Neural cell (in vitro differentiated cells): ENCODE data around the gene TXNDC17. TPM values are rescaled to one million over a fixed set of nuclear protein-coding genes. Genes with fewer than 3 reads are reported as not detected.

Source experiments
- H2AFZ ChIP-seq: fragments of 200-600, 300-800 bp; sonication (generic), shearing (Covaris generic); 2 replicates; pipeline ENCODE4 v1.6.0; 2014; ENCODE audit warnings: low read depth, mild to moderate bottlenecking, antibody characterized with exemption, low read length, moderate library complexity
- H3F3A ChIP-seq: fragments of 200-600 bp; shearing (Covaris generic); 2 replicates; pipeline ENCODE4 v1.6.1; 2016; ENCODE audit warnings: mild to moderate bottlenecking, moderate library complexity, mixed read lengths, antibody characterized with exemption, low read length; ENCODE audit not compliant: insufficient read depth, poor library complexity, severe bottlenecking
- H3K27ac ChIP-seq: fragments of 200-600, 300-800 bp; sonication (generic), shearing (Covaris generic); 2 replicates; pipeline ENCODE4 v1.5.1; 2014; ENCODE audit warnings: mild to moderate bottlenecking, low read length, moderate library complexity
- H3K27me3 ChIP-seq: fragments of 300-800, 200-600 bp; sonication (generic), shearing (Covaris generic); 2 replicates; pipeline ENCODE4 v1.6.0; 2014; ENCODE audit warnings: mild to moderate bottlenecking, low read depth, low read length, moderate library complexity; ENCODE audit not compliant: insufficient read depth
- H3K36me3 ChIP-seq: fragments of 300-800, 200-600 bp; sonication (generic), shearing (Covaris generic); 2 replicates; pipeline ENCODE4 v1.5.1; 2014; ENCODE audit warnings: mild to moderate bottlenecking, antibody characterized with exemption, low read length, moderate library complexity; ENCODE audit not compliant: insufficient read depth
- H3K4me2 ChIP-seq: fragments of 300-800, 200-600 bp; sonication (generic), shearing (Covaris generic); 2 replicates; pipeline ENCODE4 v1.6.0; 2014; ENCODE audit warnings: mild to moderate bottlenecking, low read length
- H3K4me3 ChIP-seq: fragments of 300-800, 200-600 bp; sonication (generic), shearing (Covaris generic); 2 replicates; pipeline ENCODE4 v1.5.1; 2014; ENCODE audit warnings: mild to moderate bottlenecking, low read length, moderate library complexity
- H3K79me2 ChIP-seq: fragments of 200-600 bp; shearing (Covaris generic); replicated peaks from 2 replicates; pipeline ENCODE4 v1.6.0; 2014; ENCODE audit warnings: mild to moderate bottlenecking, low read length, moderate library complexity; ENCODE audit not compliant: insufficient read depth
- H3K9ac ChIP-seq: fragments of 300-800, 200-600 bp; sonication (generic), shearing (Covaris generic); 2 replicates; pipeline ENCODE4 v1.6.1; 2016; ENCODE audit warnings: mild to moderate bottlenecking, low read length, mixed read lengths
- H3K9me2 ChIP-seq: fragments of 200-600 bp; shearing (Covaris generic); 2 replicates; pipeline ENCODE4 v1.6.1; 2016; ENCODE audit warnings: mild to moderate bottlenecking, low read length, mixed read lengths; ENCODE audit not compliant: insufficient read depth
- H3K9me3 ChIP-seq: fragments of 200-600, 300-800 bp; sonication (generic), shearing (Covaris generic); 2 replicates; pipeline ENCODE4 v1.6.1; 2016; ENCODE audit warnings: mild to moderate bottlenecking, mixed run types, low read length, moderate library complexity, mixed read lengths
- H4K20me1 ChIP-seq: fragments of 200-600 bp; shearing (Covaris generic); 2 replicates; pipeline ENCODE4 v1.6.1; 2016; ENCODE audit warnings: mild to moderate bottlenecking, mixed run types; ENCODE audit not compliant: insufficient read depth
- CTCF ChIP-seq: fragments of 450-650 bp; IDR thresholded peaks from 2 replicates; pipeline ENCODE4 v1.5.1; 2014; ENCODE audit warnings: antibody characterized with exemption, mild to moderate bottlenecking, moderate library complexity; ENCODE audit not compliant: poor library complexity, severe bottlenecking
- EP300 ChIP-seq: fragments of 450-650 bp; conservative IDR thresholded peaks from 2 replicates; pipeline ENCODE4 v1.6.1; 2014; ENCODE audit warnings: antibody characterized with exemption, mild to moderate bottlenecking, moderate library complexity; ENCODE audit not compliant: poor library complexity, severe bottlenecking
- EZH2 ChIP-seq: fragments of 200-600, 300-800 bp; shearing (Covaris generic), sonication (generic); IDR thresholded peaks from 2 replicates; pipeline ENCODE4 v1.6.1; 2014; ENCODE audit warnings: antibody characterized with exemption, low read length, borderline replicate concordance, mild to moderate bottlenecking; ENCODE audit not compliant: insufficient read depth, poor library complexity, severe bottlenecking
- MXI1 ChIP-seq: fragments of 450-650 bp; conservative IDR thresholded peaks from 2 replicates; pipeline ENCODE4 v1.6.1; 2014; ENCODE audit warnings: antibody characterized with exemption, mild to moderate bottlenecking; ENCODE audit not compliant: poor library complexity, severe bottlenecking
- POLR2AphosphoS5 ChIP-seq: IDR thresholded peaks from 2 replicates; pipeline ENCODE4 v1.6.1; 2012
- RAD21 ChIP-seq: fragments of 450-650 bp; conservative IDR thresholded peaks from 2 replicates; pipeline ENCODE4 v1.6.1; 2014; ENCODE audit warnings: antibody characterized with exemption, mild to moderate bottlenecking, moderate library complexity
- REST ChIP-seq: IDR thresholded peaks from 2 replicates; pipeline ENCODE4 v1.6.1; 2012; ENCODE audit warnings: borderline replicate concordance
- SMC3 ChIP-seq: fragments of 450-650 bp; conservative IDR thresholded peaks from 2 replicates; pipeline ENCODE4 v1.6.1; 2014; ENCODE audit warnings: antibody characterized with exemption, mild to moderate bottlenecking, moderate library complexity; ENCODE audit not compliant: poor library complexity
- TAF1 ChIP-seq: IDR thresholded peaks from 2 replicates; pipeline ENCODE4 v1.6.1; 2012; ENCODE audit warnings: low read depth
- polyA plus RNA-seq: library from polyadenylated mRNA; depleted of rRNA; stranded (reverse); fragments of >200 nt; gene quantifications from 2 replicates; pipeline ENCODE4 v1.2.3, GENCODE V29; 2014

Gene TXNDC17
- polyA plus RNA-seq, 1 donor from 2014 or later, result 216 TPM

- no peak overlapping the region for H3K27ac ChIP-seq
- no peaks in the 10 kb centered on the region for H3K79me2 ChIP-seq
- H3K9me2 ChIP-seq, result no peaks in the 10 kb centered on the region
- no peak for TF ChIP-seq EZH2
- no peak for TF ChIP-seq CTCF
- no peaks in the 10 kb centered on the region for H3K27me3 ChIP-seq
- H3K4me2 ChIP-seq, result no peak overlapping the region
- H4K20me1 ChIP-seq, result no peaks in the 10 kb centered on the region
- H3K9me3 ChIP-seq, result no peaks in the 10 kb centered on the region
- H2AFZ ChIP-seq, result no peak overlapping the region
- H3K36me3 ChIP-seq, result no peaks in the 10 kb centered on the region
- H3K9ac ChIP-seq, result no peak overlapping the region
- no peaks in the 10 kb centered on the region for H3F3A ChIP-seq
- no peak overlapping the region for H3K4me3 ChIP-seq
Measured at GRCh38 chr17:6683730-6684459, 43.0 kb downstream of the TXNDC17 start.

GRCh38 chr17:6684460-6684783, 43.6 kb downstream of the TXNDC17 start:
- TF ChIP-seq TAF1, result no peak
- TF ChIP-seq CTCF, result no peak
- TF ChIP-seq EZH2, result no peak
- TF ChIP-seq REST, result no peak
- TF ChIP-seq EP300, result no peak
- TF ChIP-seq SMC3, result no peak
- TF ChIP-seq MXI1, result no peak
- no peak for TF ChIP-seq POLR2AphosphoS5
- no peak for TF ChIP-seq RAD21
- H2AFZ ChIP-seq, result no peak overlapping the region
- H3K9me2 ChIP-seq, result no peaks in the 10 kb centered on the region
- H3K9me3 ChIP-seq, result no peaks in the 10 kb centered on the region
- no peaks in the 10 kb centered on the region for H3K79me2 ChIP-seq
- H4K20me1 ChIP-seq, result no peaks in the 10 kb centered on the region
- H3K36me3 ChIP-seq, result no peaks in the 10 kb centered on the region
- no peak overlapping the region for H3K4me3 ChIP-seq
- H3K27me3 ChIP-seq, result no peaks in the 10 kb centered on the region
- no peak overlapping the region for H3K27ac ChIP-seq
- H3K9ac ChIP-seq, result no peak overlapping the region
- H3F3A ChIP-seq, result no peaks in the 10 kb centered on the region
- H3K4me2 ChIP-seq, result no peak overlapping the region
